ENCODE results near the gene MYO5A.
"Not testable (repeated sequence)": the region's sequence is repeated elsewhere in the genome, so short reads cannot be mapped to it uniquely, and the experiment has no call there.

Gene MYO5A

DNA sequence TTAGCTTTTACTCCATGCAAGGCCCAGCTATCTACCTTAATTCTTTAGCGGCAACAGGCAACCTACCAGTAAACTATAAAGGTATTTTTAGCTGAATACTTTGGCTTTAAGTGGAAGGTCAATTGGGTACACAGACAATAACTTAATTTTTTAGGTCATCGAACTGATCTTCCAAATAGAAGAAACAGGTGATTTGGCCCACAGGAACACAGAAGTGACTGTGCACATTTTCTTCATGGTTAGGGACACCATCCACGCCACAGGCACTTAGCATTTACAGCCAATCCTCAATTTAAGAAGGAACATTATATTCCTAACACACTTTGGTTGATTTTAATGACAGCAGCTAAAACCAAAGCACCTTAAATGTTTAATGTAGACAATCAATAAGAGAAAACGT lies 38.2 kb upstream of the MYO5A start:
- TF ChIP-seq, protein P1, sequence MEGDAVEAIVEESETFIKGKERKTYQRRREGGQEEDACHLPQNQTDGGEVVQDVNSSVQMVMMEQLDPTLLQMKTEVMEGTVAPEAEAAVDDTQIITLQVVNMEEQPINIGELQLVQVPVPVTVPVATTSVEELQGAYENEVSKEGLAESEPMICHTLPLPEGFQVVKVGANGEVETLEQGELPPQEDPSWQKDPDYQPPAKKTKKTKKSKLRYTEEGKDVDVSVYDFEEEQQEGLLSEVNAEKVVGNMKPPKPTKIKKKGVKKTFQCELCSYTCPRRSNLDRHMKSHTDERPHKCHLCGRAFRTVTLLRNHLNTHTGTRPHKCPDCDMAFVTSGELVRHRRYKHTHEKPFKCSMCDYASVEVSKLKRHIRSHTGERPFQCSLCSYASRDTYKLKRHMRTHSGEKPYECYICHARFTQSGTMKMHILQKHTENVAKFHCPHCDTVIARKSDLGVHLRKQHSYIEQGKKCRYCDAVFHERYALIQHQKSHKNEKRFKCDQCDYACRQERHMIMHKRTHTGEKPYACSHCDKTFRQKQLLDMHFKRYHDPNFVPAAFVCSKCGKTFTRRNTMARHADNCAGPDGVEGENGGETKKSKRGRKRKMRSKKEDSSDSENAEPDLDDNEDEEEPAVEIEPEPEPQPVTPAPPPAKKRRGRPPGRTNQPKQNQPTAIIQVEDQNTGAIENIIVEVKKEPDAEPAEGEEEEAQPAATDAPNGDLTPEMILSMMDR (IDR thresholded peaks at IDR 0.05; ENCODE audit: control insufficient read depth, insufficient read depth, low read depth, low read length, missing control alignments): no peak
- DNase-seq (ENCODE audit: low read depth): no peak
- no peak overlapping the region for H3K4me3 ChIP-seq (ENCODE audit: control insufficient read depth, low read depth, low read length)

DNA sequence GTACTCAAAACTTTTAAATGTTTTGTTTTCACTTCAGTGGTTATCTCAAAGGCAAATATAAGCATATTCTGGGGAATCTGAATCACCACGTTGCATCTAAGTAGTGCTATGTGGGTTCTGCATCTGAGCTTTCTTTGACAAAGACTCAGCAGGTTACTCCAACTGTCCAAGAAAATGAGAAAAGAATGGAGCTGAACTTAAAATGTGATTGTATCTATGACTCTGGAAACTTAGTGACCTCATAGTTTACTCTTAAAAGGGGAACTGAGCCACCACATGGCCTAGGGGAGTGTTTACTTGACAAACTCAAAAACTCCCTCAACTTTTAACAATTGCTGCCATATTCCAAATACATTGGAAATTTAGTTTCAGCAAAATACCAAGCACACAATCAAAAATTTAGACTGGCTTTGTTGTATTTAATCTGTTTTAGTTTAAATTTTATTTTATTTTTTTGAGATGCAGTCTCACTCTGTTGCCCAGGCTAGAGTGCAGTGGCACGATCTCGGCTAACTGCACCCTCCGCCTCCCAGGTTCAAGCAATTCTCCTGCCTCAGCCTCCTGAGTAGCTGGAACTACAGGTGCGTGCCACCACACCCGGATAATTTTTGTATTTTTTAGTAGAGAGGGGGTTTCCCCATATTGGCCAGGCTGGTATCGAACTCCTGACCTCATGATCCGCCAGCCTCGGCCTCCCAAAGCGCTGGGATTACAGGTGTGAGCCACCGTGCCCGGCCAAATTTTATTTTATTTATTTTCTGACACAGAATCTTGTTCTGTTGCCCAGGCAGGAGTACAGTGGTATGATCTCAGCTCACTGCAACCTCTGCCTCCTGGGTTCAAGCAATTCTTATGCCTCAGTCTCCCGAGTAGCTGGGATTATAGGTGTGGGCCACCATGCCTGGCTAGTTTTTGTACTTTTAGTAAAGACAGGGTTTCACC lies 37.0 kb upstream of the MYO5A start:
- not testable (repeated sequence) for DNase-seq (ENCODE audit: low read depth); H3K4me3 ChIP-seq (ENCODE audit: control insufficient read depth, low read depth, low read length)

DNA sequence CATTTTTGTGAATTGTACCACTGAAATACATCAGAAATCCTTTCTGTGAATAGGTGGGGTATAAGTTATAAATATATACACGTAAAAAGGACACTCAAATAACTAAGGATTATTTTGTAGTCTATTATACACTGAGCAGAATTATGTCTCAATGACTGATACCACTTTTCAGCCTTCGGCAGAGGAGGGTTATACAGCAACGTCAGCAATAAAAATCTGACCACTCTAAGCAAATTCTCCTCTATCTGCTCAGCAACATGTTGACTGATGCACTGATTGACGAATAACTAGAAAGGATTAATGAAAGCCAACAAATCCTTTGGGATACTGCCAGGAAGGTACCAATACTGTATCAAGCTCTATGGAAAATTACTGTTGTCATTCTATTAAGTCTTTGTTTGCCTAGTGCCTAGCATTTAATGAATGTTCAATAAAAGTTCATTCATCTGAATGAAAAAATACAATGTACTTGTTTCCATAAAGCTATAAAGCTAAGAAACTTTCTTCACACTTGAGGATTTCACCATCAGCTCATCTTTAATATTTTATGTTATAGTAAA lies 34.9 kb upstream of the MYO5A start:
- no peak for DNase-seq (ENCODE audit: low read depth)
- TF ChIP-seq, protein P1 (IDR thresholded peaks at IDR 0.05; ENCODE audit: control insufficient read depth, insufficient read depth, low read depth, low read length, missing control alignments): no peak
- no peak overlapping the region for H3K4me3 ChIP-seq (ENCODE audit: control insufficient read depth, low read depth, low read length)

DNA sequence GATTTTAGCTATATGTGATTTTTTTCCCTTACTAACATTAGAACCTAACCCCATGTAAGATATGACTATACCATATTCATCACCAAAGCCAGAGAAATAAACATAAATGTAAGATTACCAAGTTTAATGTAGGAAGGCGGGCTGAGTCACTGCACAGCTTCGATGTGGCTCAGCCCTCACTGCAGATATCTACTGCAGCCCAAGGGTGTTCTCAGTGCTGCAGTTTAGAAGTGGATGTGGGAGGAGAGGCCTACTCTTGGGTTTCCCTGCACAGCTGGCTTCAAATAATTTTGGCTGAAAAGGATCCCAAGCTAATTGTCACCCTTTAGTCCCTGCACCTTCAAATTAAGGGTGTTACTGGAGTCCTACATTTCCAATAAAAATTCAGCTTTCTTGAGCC lies 30.9 kb upstream of the MYO5A start:
- TF ChIP-seq, protein P1 (IDR thresholded peaks at IDR 0.05; ENCODE audit: control insufficient read depth, insufficient read depth, low read depth, low read length, missing control alignments): no peak
- DNase-seq (ENCODE audit: low read depth): no peak

DNA sequence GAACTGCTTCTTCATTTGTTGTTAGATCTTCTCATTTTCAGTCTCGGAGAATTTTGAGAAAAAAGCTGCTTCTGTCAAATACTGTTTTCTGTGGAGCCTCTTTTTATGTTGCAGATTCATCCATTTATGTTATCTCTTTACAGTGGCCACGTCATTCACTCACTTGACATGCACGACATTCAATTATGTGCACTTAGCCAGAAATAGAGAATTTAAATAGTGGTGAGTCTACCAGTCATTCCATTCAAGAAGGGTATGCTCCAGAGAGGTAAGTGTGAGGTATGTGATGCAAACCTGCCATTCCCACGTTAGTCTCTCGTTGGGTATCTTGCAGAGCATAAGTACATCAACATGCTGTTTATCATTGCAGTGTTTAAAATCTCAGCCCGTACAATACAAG lies 30.3 kb upstream of the MYO5A start:
- no peak overlapping the region for H3K4me3 ChIP-seq (ENCODE audit: control insufficient read depth, low read depth, low read length)
- TF ChIP-seq, protein P1 (IDR thresholded peaks at IDR 0.05; ENCODE audit: control insufficient read depth, insufficient read depth, low read depth, low read length, missing control alignments): no peak
- DNase-seq (ENCODE audit: low read depth): no peak

More for the DNA sequence above, 30.9 kb upstream of the MYO5A start:
- no peak overlapping the region for H3K4me3 ChIP-seq (ENCODE audit: control insufficient read depth, low read depth, low read length)

DNA sequence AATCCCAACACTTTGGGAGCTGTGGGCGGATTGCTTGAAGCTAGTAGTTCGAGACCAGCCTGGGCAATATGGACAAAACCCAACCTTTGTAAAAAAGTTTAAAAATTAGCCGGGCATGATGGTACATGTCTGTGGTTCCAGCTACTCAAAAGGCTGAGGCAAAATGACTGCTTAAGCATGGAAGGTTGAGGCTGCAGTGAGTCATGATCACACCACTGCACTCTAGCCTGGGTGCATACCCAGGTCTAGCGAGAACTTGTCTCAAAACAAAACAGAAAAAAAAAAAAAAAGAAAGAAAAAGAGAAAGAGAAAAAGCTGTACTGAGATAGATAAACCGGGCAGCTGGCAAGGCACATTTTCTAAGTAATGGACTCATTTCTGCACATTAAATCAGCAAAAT lies 29.5 kb upstream of the MYO5A start:
- no peak overlapping the region for H3K4me3 ChIP-seq (ENCODE audit: control insufficient read depth, low read depth, low read length)
- no peak for DNase-seq (ENCODE audit: low read depth)
- TF ChIP-seq, protein P1 (IDR thresholded peaks at IDR 0.05; ENCODE audit: control insufficient read depth, insufficient read depth, low read depth, low read length, missing control alignments): no peak

DNA sequence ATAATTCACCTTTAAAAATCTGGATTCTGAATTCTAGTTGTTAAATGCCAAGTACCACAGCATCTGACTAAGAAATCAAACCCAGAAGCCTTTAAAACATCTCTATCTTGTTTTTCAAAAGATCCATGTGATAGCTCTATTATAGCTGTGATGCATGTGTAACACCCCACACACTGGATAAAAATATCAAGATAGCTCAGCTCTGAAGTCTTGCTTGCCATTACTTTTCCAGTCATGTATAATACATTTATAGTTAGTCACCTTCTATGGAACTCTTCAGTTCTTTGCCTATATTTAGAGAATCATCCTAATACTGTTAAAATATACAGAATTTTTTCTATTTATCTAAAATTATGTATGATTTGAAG lies 28.6 kb upstream of the MYO5A start:
- H3K4me3 ChIP-seq (ENCODE audit: control insufficient read depth, low read depth, low read length): no peak overlapping the region
- no peak for DNase-seq (ENCODE audit: low read depth)
- TF ChIP-seq, protein P1 (IDR thresholded peaks at IDR 0.05; ENCODE audit: control insufficient read depth, insufficient read depth, low read depth, low read length, missing control alignments): no peak
